GM19351 (cell line): Measurements from ENCODE around the gene NLRP11.
"Not testable (repeated sequence)": the region's sequence is repeated elsewhere in the genome, so short reads cannot be mapped to it uniquely, and the experiment has no call there.

ENCODE experiments used
- ATAC-seq: cut with Tn5 transposase; IDR thresholded peaks from one replicate; pipeline ENCODE4 v1.9.1; 2021; ENCODE audit warnings: mild to moderate bottlenecking, moderate library complexity; ENCODE audit not compliant: unreplicated experiment

The NLRP11 gene

DNA sequence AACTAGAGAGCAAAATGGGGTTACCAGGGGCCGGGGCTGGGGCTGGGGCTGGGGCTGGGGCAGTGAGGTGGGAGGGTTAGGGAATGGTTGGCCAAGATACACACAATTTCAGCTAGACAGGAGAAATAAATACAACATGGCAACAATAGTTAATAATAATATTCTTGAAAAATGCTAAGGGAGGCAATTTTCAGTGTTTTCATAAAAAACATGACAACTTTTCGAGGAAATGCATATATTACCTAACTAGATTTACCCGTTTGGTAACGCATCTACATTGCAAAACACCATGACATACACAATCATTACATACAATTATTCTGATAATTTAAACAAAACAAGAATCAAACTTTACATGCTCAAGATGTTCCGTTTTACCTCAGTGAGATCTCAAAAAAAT is 50.7 kb downstream of the NLRP11 start:
- ATAC-seq: no peak

DNA sequence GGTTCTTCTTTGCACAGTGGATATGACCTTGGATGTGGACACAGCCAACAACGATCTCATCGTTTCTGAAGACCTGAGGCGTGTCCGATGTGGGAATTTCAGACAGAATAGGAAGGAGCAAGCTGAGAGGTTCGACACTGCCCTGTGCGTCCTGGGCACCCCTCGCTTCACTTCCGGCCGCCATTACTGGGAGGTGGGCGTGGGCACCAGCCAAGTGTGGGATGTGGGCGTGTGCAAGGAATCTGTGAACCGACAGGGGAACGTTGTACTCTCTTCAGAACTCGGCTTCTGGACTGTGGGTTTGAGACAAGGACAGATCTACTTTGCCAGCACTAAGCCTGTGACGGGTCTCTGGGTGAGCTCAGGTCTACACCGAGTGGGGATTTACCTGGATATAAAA is 53.5 kb downstream of the NLRP11 start:
- no peak for ATAC-seq

DNA sequence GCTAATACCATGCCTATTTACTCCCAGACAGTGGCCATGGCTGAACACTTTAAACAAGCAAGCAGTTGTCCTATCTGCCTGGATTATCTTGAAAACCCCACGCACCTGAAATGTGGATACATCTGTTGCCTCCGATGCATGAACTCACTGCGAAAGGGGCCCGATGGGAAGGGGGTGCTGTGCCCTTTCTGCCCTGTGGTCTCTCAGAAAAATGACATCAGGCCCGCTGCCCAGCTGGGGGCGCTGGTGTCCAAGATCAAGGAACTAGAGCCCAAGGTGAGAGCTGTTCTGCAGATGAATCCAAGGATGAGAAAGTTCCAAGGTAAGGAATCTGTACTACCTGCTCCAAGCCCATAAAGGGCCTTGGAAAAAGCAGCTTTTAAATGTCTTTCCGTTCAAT is 54.3 kb downstream of the NLRP11 start:
- no peak for ATAC-seq

DNA sequence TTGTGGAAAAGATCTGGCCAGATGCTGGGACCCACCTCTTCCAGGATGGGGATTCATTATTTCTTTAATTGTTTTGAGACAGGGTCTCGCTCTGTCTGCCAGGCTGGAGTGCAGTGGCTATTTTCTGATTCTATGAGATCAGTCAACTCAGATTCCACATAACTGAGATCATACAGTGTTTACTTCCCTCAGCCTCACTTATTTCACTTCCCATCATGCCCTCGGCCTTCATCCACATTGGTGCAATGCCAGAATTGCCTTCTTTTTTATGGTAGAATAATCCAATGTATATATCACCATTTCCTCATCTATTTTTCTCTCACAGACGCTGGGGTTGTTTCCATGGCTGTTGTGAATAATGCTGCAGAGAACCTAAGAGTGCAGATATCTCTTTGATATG is 62.2 kb downstream of the NLRP11 start:
- ATAC-seq: not testable (repeated sequence)

DNA sequence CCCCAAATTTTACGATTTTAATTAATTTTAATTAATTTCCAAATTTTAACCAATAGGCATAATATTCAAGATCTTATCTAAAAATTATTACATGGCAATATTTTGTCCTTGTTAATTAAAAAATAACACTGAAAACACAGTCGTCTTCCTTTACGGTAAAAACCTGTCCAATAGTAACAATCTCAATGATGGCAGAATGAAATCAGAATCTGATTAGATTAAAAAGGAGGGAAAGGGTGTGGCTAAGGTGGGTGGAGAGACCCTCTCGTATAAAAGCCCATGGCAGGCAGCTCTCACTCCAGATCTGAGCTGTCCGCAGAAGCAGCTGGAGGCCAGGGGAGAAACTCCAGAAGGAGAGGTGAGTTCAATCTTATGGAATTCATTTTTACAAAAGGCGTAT is 63.0 kb downstream of the NLRP11 start, which contains the start of gene RFPL4AL1:
TSS of gene RFPL4AL1 (plus strand) at position 301 of the 400 bp plus-strand sequence. CDS start 2,687 bp downstream, outside the sequence.
- ATAC-seq: not testable (repeated sequence)

DNA sequence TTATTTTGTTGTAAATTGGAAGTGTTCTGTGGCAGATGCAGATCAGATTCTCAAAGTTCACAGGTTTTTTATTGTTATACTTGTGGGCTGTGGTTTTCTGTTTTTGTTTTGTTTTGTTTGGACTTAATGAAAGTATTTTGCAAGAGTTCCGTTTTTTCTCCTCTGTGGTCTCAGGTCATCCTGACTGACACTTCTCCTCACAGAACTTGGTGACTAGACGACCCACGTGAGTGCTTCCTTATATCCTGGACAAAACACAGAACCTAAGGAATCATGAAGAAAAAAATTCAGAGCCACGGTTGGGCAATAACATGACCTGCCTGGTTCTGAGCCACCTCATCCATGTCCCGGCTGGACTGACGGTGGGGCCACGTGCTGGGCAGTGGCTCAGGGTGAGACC is 65.3 kb downstream of the NLRP11 start:
- no peak for ATAC-seq

DNA sequence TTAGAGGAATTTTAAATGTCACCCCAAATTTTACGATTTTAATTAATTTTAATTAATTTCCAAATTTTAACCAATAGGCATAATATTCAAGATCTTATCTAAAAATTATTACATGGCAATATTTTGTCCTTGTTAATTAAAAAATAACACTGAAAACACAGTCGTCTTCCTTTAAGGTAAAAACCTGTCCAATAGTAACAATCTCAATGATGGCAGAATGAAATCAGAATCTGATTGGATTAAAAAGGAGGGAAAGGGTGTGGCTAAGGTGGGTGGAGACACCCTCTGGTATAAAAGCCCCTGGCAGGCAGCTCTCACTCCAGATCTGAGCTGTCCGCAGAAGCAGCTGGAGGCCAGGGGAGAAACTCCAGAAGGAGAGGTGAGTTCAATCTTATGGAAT is 73.0 kb downstream of the NLRP11 start, which contains the start of gene RFPL4A:
TSS of gene RFPL4A (plus strand) at position 301 of the 400 bp plus-strand sequence. CDS start 2,704 bp downstream, outside the sequence.
- not testable (repeated sequence) for ATAC-seq

DNA sequence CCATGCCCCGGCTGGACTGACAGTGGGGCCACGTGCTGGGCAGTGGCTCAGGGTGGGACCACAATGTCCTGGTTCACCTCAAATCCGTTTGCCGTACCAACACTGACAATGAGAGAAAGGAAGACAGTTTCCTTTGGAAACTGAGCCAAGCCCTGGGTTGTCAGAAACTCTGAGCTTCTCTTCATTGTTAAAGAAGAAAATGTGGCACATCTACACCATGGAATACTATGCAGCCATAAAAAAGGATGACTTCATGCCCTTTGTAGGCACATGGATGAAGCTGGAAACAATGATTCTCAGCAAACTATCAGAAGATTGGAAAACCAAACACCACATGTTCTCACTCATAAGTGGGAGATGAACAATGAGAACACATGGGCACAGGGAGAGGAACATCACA is 75.0 kb downstream of the NLRP11 start:
- not testable (repeated sequence) for ATAC-seq

DNA sequence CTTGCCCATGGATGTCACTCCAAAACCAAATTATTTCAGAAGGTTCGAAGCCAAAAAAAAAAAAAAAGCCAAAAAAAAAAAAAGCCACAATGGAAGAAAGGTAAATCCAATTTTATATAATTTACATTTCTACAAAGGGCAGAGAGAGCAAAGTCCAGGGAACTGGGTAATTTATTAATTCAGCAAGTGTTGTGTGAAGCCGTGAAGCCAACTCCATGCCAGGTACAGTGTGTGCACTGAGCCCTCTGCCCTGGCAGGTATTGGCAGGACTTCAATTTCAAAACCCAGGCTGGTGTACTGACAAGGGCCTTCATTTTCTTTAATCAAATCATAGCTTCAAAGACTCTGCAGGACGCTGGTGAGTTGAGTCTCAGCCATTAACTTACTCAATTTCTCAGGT is 78.4 kb downstream of the NLRP11 start:
- ATAC-seq: no peak

DNA sequence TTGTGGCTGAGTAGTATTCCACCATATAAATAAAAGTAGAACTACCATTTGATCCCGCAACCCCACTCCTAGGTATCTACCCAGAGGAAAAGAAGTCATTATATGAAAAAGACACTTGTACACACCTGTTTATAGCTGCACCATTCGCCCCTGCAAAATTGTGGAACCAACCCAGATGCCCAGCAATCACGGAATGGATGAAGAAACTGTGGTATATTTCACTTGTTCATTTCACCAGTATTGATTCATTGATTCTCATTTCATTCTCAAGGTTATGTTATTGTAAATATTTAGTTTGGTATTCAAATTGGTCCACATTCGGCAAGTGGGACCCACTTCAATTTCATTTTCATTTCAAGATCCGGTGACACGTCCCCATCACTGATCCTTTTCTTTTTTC is 81.1 kb downstream of the NLRP11 start:
- ATAC-seq: no peak

DNA sequence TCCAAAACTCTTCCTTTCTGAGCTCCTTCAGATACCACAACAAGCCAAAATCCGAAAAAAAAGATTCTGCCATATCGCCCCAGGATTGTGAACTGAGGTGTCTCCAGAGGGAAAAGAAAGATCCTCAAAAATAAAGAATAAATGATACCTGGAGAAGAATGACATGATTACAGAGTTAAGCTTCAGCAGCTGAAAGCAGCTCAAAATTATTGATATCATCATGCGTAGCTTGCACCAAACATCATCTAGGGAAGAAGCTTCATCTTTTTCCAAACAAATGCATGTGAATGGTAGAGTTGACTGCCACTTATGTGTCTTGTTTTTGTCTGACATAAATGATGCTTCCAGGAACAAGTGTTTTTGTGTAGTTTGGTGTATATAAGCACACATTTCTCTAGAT is 93.5 kb downstream of the NLRP11 start, which contains the start of gene NLRP9:
TSS of gene NLRP9 (minus strand) at position 101 of the 400 bp plus-strand sequence. CDS start at position 73, 28 bp downstream.
- ATAC-seq: no peak
